DOHH2 (cell line): Measurements from ENCODE around the gene SFXN5.

Experiments
- CTCF ChIP-seq: fragments of 200-600 bp; sonication (generic); IDR thresholded peaks from one replicate; pipeline ENCODE4 v1.5.1; 2014; ENCODE audit warnings: antibody characterized with exemption, mild to moderate bottlenecking, low read depth, low read length; ENCODE audit not compliant: poor library complexity, severe bottlenecking
- EZH2phosphoT487 ChIP-seq: fragments of 200-600 bp; sonication (generic); IDR thresholded peaks from 2 replicates; pipeline ENCODE4 v1.6.1; 2017; ENCODE audit warnings: borderline replicate concordance, mild to moderate bottlenecking, antibody characterized with exemption, low read length, moderate library complexity, mixed read lengths

DNA sequence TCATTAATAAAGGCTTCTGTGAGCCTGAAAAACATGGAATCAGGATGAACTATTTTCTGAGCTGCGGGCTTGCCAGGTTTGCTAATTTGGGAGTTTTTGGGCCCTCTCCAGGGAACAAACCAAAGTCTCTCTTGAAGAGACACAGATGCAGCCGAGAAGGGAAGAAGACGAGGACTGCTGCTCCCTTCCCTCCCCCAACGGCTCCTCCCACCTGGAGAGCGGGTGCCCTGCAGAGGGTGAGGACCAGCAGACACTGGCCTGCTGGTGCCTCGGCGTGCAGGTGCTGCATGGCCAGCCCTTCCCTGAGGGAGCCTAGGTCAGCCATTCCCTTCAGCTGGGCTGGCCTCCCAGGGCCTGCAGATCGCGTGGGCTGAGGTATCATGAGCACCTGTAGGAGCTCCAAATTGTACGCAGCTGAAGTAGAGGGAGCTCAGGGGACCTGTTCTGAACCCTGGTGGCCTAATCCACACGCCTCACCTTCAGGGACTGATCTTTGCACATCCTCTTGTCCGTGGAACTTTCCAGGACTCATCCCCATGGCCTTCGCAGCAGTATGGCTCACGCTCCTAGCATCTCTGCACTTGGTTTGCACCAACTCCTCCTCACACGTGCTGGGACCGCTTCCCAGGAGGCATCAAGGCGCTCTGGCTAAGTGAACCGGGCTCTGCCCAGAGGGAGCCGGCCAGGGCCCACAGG, 134.7 kb downstream of the SFXN5 start:
- no peak for TF ChIP-seq CTCF
- TF ChIP-seq EZH2phosphoT487 = no peak
